ENCODE results near the gene SNX9.

- TF ChIP-seq CTCF (conservative IDR thresholded peaks at IDR 0.05) (no peak), ZFX (IDR thresholded peaks at IDR 0.05) (no peak)
Measured at GRCh38 chr6:157798851-157799250, 24.2 kb upstream of the SNX9 start.
